Vagina (tissue), 2 donors: ENCODE data around the gene TMEM87B.

Experiments
- POLR2AphosphoS5 ChIP-seq, 2 donors: sonication (generic); formaldehyde crosslinking; IDR thresholded peaks; one replicate each; pipeline ENCODE4 v1.9.0; 2017; ENCODE audit warnings: antibody characterized with exemption in 2 of 2, mild to moderate bottlenecking in 2 of 2, low read depth in 1 of 2; ENCODE audit not compliant: insufficient read depth in 1 of 2
- TF ChIP-seq, protein P1 (sequence below), 3 experiments: fragments of 450-650 bp in 2 of 3; fragments of 200-600 bp in 1 of 3; sonication (generic) in 1 of 3; IDR thresholded peaks; one replicate each; pipeline ENCODE4 v1.5.1; 2017 to 2019; ENCODE audit warnings: antibody characterized with exemption in 3 of 3, mild to moderate bottlenecking in 2 of 3, moderate library complexity in 2 of 3

GRCh38 chr2:112129060-112129459 lies 74.0 kb downstream of the TMEM87B start:
- TF ChIP-seq, protein P1, sequence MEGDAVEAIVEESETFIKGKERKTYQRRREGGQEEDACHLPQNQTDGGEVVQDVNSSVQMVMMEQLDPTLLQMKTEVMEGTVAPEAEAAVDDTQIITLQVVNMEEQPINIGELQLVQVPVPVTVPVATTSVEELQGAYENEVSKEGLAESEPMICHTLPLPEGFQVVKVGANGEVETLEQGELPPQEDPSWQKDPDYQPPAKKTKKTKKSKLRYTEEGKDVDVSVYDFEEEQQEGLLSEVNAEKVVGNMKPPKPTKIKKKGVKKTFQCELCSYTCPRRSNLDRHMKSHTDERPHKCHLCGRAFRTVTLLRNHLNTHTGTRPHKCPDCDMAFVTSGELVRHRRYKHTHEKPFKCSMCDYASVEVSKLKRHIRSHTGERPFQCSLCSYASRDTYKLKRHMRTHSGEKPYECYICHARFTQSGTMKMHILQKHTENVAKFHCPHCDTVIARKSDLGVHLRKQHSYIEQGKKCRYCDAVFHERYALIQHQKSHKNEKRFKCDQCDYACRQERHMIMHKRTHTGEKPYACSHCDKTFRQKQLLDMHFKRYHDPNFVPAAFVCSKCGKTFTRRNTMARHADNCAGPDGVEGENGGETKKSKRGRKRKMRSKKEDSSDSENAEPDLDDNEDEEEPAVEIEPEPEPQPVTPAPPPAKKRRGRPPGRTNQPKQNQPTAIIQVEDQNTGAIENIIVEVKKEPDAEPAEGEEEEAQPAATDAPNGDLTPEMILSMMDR (IDR thresholded peaks at IDR 0.05), result no peak
- TF ChIP-seq POLR2AphosphoS5 (IDR thresholded peaks at IDR 0.05; ENCODE audit: insufficient read depth in 1 of 2, low read depth in 1 of 2), result no peak
